Ectodermal cell (in vitro differentiated cells): ENCODE data around the gene DGKI.

Experiments used
- H3K27ac ChIP-seq: 2 replicates; pipeline ENCODE4 v1.7.0; 2013; ENCODE audit warnings: mild to moderate bottlenecking, low read depth, low read length; ENCODE audit not compliant: insufficient read depth, poor library complexity, severe bottlenecking
- H3K27me3 ChIP-seq: 2 replicates; pipeline ENCODE4 v1.7.0; 2013; ENCODE audit warnings: mild to moderate bottlenecking, low read length; ENCODE audit not compliant: insufficient read depth, control insufficient read depth, poor library complexity, severe bottlenecking
- H3K36me3 ChIP-seq: one replicate; pipeline ENCODE4 v1.7.0; 2013; ENCODE audit warnings: low read length; ENCODE audit not compliant: control insufficient read depth, insufficient read depth
- H3K4me1 ChIP-seq: one replicate; pipeline ENCODE4 v1.7.0; 2013; ENCODE audit warnings: low read length; ENCODE audit not compliant: control insufficient read depth, insufficient read depth
- H3K4me3 ChIP-seq: 2 replicates; pipeline ENCODE4 v1.7.0; 2013; ENCODE audit warnings: low read depth, low read length, control low read depth; ENCODE audit not compliant: insufficient read depth
- H3K9me3 ChIP-seq: 2 replicates; pipeline ENCODE4 v1.7.0; 2013; ENCODE audit warnings: mild to moderate bottlenecking, low read length, moderate library complexity; ENCODE audit not compliant: control insufficient read depth
- WGBS, 2 experiments: methylation state at CpG; one replicate each; pipeline ENCODE4 v1.1.7; 2013; ENCODE audit warnings: missing lambda C conversion rate in 2 of 2; 5-methylcytosine and 5-hydroxymethylcytosine counted together

DGKI gene

GRCh38 chr7:137577184-137577583, 269.6 kb downstream of the DGKI start:
- Histone ChIP-seq H3K27me3 (no peaks in the 10 kb centered on the region), H3K27ac (no peak overlapping the region), H3K4me3 (no peak overlapping the region), H3K9me3 (no peaks in the 10 kb centered on the region), H3K4me1 (no peaks in the 10 kb centered on the region), H3K36me3 (no peaks in the 10 kb centered on the region)
- 90 to 96% methylated on average over 1 of the region's 1 CpG for WGBS, 2 experiments

GRCh38 chr7:137576481-137576880, 270.3 kb downstream of the DGKI start:
- H3K4me3 ChIP-seq = no peak overlapping the region
- 94% methylated on average over 2 to 3 of the region's 3 CpGs for WGBS, 2 experiments
- no peaks in the 10 kb centered on the region for H3K4me1 ChIP-seq
- H3K27ac ChIP-seq = no peak overlapping the region
- no peaks in the 10 kb centered on the region for H3K9me3 ChIP-seq
- no peaks in the 10 kb centered on the region for H3K36me3 ChIP-seq
- H3K27me3 ChIP-seq = no peaks in the 10 kb centered on the region

- Histone ChIP-seq H3K4me3 (no peak overlapping the region), H3K9me3 (no peaks in the 10 kb centered on the region), H3K36me3 (no peaks in the 10 kb centered on the region), H3K27me3 (no peaks in the 10 kb centered on the region), H3K4me1 (no peaks in the 10 kb centered on the region), H3K27ac (no peak overlapping the region)
Observed at GRCh38 chr7:137574812-137575211, 272.0 kb downstream of the DGKI start.

GRCh38 chr7:137572056-137572784, 274.6 kb downstream of the DGKI start:
- Histone ChIP-seq H3K27ac (no peak overlapping the region), H3K27me3 (no peaks in the 10 kb centered on the region), H3K9me3 (no peaks in the 10 kb centered on the region), H3K4me1 (no peaks in the 10 kb centered on the region), H3K4me3 (no peak overlapping the region), H3K36me3 (no peaks in the 10 kb centered on the region)
- 94 to 97% methylated on average over 4 to 5 of the region's 5 CpGs for WGBS, 2 experiments

GRCh38 chr7:137564677-137565076, 282.1 kb downstream of the DGKI start:
- WGBS, 2 experiments = 86 to 95% methylated on average over 10 of the region's 11 CpGs
- Histone ChIP-seq H3K4me3 (no peak overlapping the region), H3K27ac (no peak overlapping the region), H3K4me1 (no peaks in the 10 kb centered on the region), H3K36me3 (no peaks in the 10 kb centered on the region), H3K27me3 (no peaks in the 10 kb centered on the region), H3K9me3 (no peaks in the 10 kb centered on the region)

- H3K4me1 ChIP-seq = no peaks in the 10 kb centered on the region
- no peak overlapping the region for H3K27ac ChIP-seq
- no peak overlapping the region for H3K4me3 ChIP-seq
- no peaks in the 10 kb centered on the region for H3K9me3 ChIP-seq
- H3K27me3 ChIP-seq = no peaks in the 10 kb centered on the region
- H3K36me3 ChIP-seq = no peaks in the 10 kb centered on the region
Observed at GRCh38 chr7:137563981-137564380, 282.8 kb downstream of the DGKI start.

GRCh38 chr7:137547485-137547884, 299.3 kb downstream of the DGKI start:
- Histone ChIP-seq H3K4me1 (no peaks in the 10 kb centered on the region), H3K4me3 (no peak overlapping the region), H3K27me3 (no peaks in the 10 kb centered on the region), H3K36me3 (no peaks in the 10 kb centered on the region), H3K27ac (no peak overlapping the region), H3K9me3 (no peaks in the 10 kb centered on the region)
- WGBS, 2 experiments = 94 to 95% methylated on average over 3 of the region's 3 CpGs

- Histone ChIP-seq H3K36me3 (no peaks in the 10 kb centered on the region), H3K4me3 (no peak overlapping the region), H3K4me1 (no peaks in the 10 kb centered on the region), H3K27ac (no peak overlapping the region), H3K9me3 (no peaks in the 10 kb centered on the region), H3K27me3 (no peaks in the 10 kb centered on the region)
- 91 to 95% methylated on average over 3 of the region's 4 CpGs for WGBS, 2 experiments
Observed at GRCh38 chr7:137546671-137547070, 300.1 kb downstream of the DGKI start.

- Histone ChIP-seq H3K27ac (no peak overlapping the region), H3K9me3 (no peaks in the 10 kb centered on the region), H3K36me3 (no peaks in the 10 kb centered on the region), H3K27me3 (no peaks in the 10 kb centered on the region), H3K4me1 (no peaks in the 10 kb centered on the region), H3K4me3 (no peak overlapping the region)
- 92 to 94% methylated on average over 13 of the region's 13 CpGs for WGBS, 2 experiments
Observed at GRCh38 chr7:137546009-137546408, 300.8 kb downstream of the DGKI start.

- H3K4me1 ChIP-seq = no peaks in the 10 kb centered on the region
Observed at GRCh38 chr7:137545059-137545716, 301.6 kb downstream of the DGKI start.

More at GRCh38 chr7:137545059-137545716, 301.6 kb downstream of the DGKI start:
- Histone ChIP-seq H3K27me3 (no peaks in the 10 kb centered on the region), H3K4me3 (no peak overlapping the region), H3K27ac (no peak overlapping the region), H3K9me3 (no peaks in the 10 kb centered on the region), H3K36me3 (no peaks in the 10 kb centered on the region)
- 94 to 95% methylated on average over 4 of the region's 4 CpGs for WGBS, 2 experiments
